ENCODE data around the gene ZNF132.
"Not testable (repeated sequence)": the region's sequence is repeated elsewhere in the genome, so short reads cannot be mapped to it uniquely, and the experiment has no call there.

Gene ZNF132

DNA sequence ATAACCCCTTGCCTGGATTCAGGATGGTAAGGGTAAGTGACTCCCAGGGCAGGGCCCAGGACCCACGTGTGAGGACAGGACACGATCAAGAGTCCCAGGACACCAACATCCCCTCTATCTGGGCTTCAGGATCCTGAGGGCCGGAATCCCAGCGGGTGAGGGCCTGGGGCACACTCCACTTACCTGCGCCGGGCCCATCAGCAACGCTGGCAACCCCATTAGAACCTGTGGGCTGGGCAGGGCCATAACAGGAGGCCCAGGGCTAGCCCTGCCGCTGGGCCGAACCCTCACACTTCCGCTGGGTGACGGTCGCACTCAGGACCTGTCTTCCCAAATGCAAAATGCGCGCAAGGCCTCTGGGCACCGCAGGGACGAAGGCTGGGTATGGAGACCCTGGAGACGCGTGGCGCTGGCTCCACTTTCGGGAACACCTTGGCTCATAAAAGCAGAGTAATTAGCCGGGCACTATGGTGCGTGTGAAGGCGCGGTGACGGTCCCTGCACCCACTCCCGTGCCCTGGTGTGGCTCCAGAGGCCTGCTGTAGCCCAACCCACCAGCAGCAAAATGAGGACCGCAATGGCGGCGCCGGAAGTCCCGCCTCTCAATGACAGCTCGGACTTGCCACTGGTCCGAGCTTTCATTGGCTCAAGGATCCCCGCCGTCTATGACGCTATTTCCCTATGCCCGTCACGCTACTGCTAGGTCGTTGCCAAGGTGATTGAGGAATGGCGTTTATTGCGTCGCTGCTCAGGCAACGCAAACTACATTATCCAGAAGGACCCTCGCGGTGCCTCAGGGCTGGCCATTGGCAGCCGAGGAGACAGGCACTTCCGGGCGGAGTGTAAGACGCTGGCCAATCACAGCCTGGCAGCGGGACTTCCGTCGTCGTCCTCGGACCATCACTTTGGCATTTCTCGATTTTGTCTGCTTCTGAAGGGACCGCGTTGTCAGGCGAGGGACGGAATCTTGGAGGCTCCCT is at the start of gene ZNF132:
ZNF132 (minus strand) TSS at position 578 of the 979 bp plus-strand sequence; CDS start at position 246, 332 bp downstream.
- no peaks in the 10 kb centered on the region for H3K27me3 ChIP-seq (ENCODE audit: control insufficient read depth in 5 of 5, insufficient read depth in 4 of 5, low read length in 5 of 5)
- peak within 1 kb of the TSS; percentile 63 to 79 (median 73) for H3K9ac ChIP-seq (ENCODE audit: low read length in 5 of 5)
- H3K27ac ChIP-seq (ENCODE audit: low read depth, low read length), result peak within 1 kb of the TSS; percentile 67
- H3K4me1 ChIP-seq (ENCODE audit: control insufficient read depth in 5 of 5, insufficient read depth in 5 of 5, low read length in 5 of 5), result peaks cover 3 to 20% (median 18%) of the 10 kb centered on the region in 5 donors
- peaks cover 11 to 30% (median 24%) of the 10 kb centered on the region in 5 donors for H3K36me3 ChIP-seq (ENCODE audit: control insufficient read depth in 5 of 5, insufficient read depth in 5 of 5, low read length in 5 of 5)
- H3K9me3 ChIP-seq (ENCODE audit: control insufficient read depth in 5 of 5, low read length in 5 of 5), result peaks cover 27 to 40% (median 32%) of the 10 kb centered on the region in 5 donors
- H3K4me3 ChIP-seq (ENCODE audit: low read depth in 1 of 5, low read length in 5 of 5), result peak within 1 kb of the TSS; percentile 87 to 99 (median 94)

DNA sequence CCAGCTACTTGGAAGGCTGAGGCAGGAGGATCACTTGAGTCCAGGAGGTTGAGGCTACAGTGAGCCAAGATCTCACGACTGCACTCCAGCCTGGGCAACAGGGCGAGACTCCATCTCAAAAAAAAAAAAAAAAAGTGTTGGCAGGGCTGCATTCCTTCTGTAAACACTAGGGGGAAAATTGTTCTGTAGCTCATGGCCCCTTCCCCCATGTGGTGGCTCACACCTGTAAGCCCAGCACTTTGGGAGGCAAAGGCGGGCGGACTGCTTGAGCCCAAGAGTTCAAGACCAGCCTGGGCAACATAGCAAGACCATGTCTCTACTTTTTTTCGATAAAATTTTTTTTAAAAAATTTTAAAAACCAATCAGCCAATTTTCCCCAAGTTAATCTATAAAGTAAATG is 44.4 kb upstream of the ZNF132 start:
- not testable (repeated sequence) for H3K9ac ChIP-seq (ENCODE audit: low read length in 5 of 5); H3K27me3 ChIP-seq (ENCODE audit: control insufficient read depth in 5 of 5, insufficient read depth in 4 of 5, low read length in 5 of 5); H3K9me3 ChIP-seq (ENCODE audit: control insufficient read depth in 5 of 5, low read length in 5 of 5); H3K27ac ChIP-seq (ENCODE audit: low read depth, low read length); H3K4me3 ChIP-seq (ENCODE audit: low read depth in 1 of 5, low read length in 5 of 5); H3K4me1 ChIP-seq (ENCODE audit: control insufficient read depth in 5 of 5, insufficient read depth in 5 of 5, low read length in 5 of 5)
- peaks cover 0 to 22% (median 17%) of the 10 kb centered on the region in 5 donors for H3K36me3 ChIP-seq (ENCODE audit: control insufficient read depth in 5 of 5, insufficient read depth in 5 of 5, low read length in 5 of 5)

DNA sequence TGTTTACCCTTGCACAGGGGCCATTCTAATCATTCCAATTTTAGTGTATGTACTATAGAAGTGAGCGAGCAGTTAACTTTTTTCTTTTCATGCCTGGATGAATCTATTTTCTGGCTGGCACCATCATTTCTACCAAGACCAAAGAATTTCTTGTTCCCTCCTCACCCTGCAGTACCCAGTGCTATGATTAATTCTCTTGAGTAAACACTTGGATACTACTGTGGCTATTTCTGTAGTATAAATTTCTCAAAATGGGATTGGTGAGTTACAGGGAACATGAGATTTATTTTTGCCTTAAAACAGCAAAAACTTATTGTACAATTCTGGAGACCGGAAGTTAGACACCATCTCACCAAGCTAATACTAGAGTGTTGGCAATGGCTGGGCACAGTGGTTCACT is 43.8 kb upstream of the ZNF132 start:
- H3K4me1 ChIP-seq (ENCODE audit: control insufficient read depth in 5 of 5, insufficient read depth in 5 of 5, low read length in 5 of 5), result no peaks in the 10 kb centered on the region
- no peaks in the 10 kb centered on the region for H3K27me3 ChIP-seq (ENCODE audit: control insufficient read depth in 5 of 5, insufficient read depth in 4 of 5, low read length in 5 of 5)
- H3K4me3 ChIP-seq (ENCODE audit: low read depth in 1 of 5, low read length in 5 of 5), result no peak overlapping the region
- no peak overlapping the region for H3K9ac ChIP-seq (ENCODE audit: low read length in 5 of 5)
- no peaks in the 10 kb centered on the region for H3K9me3 ChIP-seq (ENCODE audit: control insufficient read depth in 5 of 5, low read length in 5 of 5)
- H3K36me3 ChIP-seq (ENCODE audit: control insufficient read depth in 5 of 5, insufficient read depth in 5 of 5, low read length in 5 of 5), result peaks cover 0 to 28% (median 18%) of the 10 kb centered on the region in 5 donors
- H3K27ac ChIP-seq (ENCODE audit: low read depth, low read length), result no peak overlapping the region

DNA sequence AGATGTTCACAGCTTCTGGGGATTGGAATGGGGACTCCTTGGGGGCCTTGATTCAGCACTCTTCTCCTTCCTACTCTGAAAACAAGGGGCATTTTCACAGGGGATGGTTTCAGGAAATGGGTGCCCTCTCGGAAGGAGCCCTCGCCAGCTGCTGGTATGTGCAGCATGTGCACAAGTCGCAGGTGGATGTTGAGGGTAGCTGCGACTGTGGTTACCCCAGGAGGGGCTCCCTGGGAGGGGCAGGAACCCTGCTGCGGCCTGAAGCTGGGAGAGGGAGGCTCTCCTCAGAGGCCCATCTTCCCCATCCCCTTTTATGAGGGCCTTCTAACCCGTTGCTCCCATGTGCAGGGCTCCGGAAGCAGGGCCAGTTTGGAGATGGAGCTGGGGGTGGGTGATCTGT is 42.4 kb upstream of the ZNF132 start:
- peaks cover 0 to 34% (median 21%) of the 10 kb centered on the region in 5 donors for H3K36me3 ChIP-seq (ENCODE audit: control insufficient read depth in 5 of 5, insufficient read depth in 5 of 5, low read length in 5 of 5)
- H3K27ac ChIP-seq (ENCODE audit: low read depth, low read length), result no peak overlapping the region
- no peaks in the 10 kb centered on the region for H3K9me3 ChIP-seq (ENCODE audit: control insufficient read depth in 5 of 5, low read length in 5 of 5)
- no peaks in the 10 kb centered on the region for H3K27me3 ChIP-seq (ENCODE audit: control insufficient read depth in 5 of 5, insufficient read depth in 4 of 5, low read length in 5 of 5)
- peaks cover 0 to under 1% (median 0%) of the 10 kb centered on the region in 5 donors for H3K4me1 ChIP-seq (ENCODE audit: control insufficient read depth in 5 of 5, insufficient read depth in 5 of 5, low read length in 5 of 5)
- H3K4me3 ChIP-seq (ENCODE audit: low read depth in 1 of 5, low read length in 5 of 5), result no peak overlapping the region
- H3K9ac ChIP-seq (ENCODE audit: low read length in 5 of 5), result no peak overlapping the region

DNA sequence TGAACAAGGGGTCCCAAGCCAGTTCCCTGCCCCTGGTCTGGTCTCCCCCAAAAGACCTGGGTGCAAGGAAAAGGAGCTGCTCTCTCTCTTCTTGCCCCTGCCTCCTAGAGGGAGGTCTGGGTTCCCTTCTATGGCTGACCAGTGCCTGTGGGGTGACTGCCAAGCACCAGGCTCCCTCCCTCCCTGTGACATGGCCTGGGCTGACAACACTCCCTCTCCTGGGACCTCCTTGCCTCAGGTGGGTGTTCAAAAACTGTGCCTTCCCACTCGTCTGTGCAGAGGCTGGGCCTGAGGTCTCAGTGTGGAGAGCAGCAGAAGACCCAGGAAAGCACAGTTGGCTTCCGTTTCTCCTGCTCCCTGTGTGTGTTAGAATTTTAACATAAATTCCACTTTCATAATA is 40.9 kb upstream of the ZNF132 start:
- H3K9ac ChIP-seq (ENCODE audit: low read length in 5 of 5), result no peak overlapping the region
- no peak overlapping the region for H3K4me3 ChIP-seq (ENCODE audit: low read depth in 1 of 5, low read length in 5 of 5)
- no peak overlapping the region for H3K27ac ChIP-seq (ENCODE audit: low read depth, low read length)
- H3K27me3 ChIP-seq (ENCODE audit: control insufficient read depth in 5 of 5, insufficient read depth in 4 of 5, low read length in 5 of 5), result no peaks in the 10 kb centered on the region
- H3K36me3 ChIP-seq (ENCODE audit: control insufficient read depth in 5 of 5, insufficient read depth in 5 of 5, low read length in 5 of 5), result peaks cover 0 to 34% (median 21%) of the 10 kb centered on the region in 5 donors
- H3K4me1 ChIP-seq (ENCODE audit: control insufficient read depth in 5 of 5, insufficient read depth in 5 of 5, low read length in 5 of 5), result peaks cover 2 to 14% (median 9%) of the 10 kb centered on the region in 5 donors
- no peaks in the 10 kb centered on the region for H3K9me3 ChIP-seq (ENCODE audit: control insufficient read depth in 5 of 5, low read length in 5 of 5)

DNA sequence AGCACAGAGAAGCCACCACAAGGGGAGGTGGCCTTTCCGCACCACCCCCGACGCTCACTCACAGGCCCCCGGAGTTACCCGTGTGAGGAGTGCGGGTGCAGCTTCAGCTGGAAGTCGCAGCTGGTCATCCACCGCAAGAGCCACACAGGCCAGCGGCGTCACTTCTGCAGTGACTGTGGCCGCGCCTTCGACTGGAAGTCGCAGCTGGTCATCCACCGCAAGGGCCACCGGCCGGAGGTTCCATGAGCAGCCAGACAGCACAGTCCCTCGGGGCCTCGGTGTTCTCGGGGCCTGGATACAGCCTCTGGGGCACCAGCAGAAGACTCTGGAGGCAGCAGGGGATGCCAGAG is 40.5 kb upstream of the ZNF132 start:
- Histone ChIP-seq H3K4me3 (ENCODE audit: low read depth in 1 of 5, low read length in 5 of 5) (no peak overlapping the region), H3K9ac (ENCODE audit: low read length in 5 of 5) (no peak overlapping the region), H3K27ac (ENCODE audit: low read depth, low read length) (no peak overlapping the region), H3K27me3 (ENCODE audit: control insufficient read depth in 5 of 5, insufficient read depth in 4 of 5, low read length in 5 of 5) (no peaks in the 10 kb centered on the region), H3K9me3 (ENCODE audit: control insufficient read depth in 5 of 5, low read length in 5 of 5) (no peaks in the 10 kb centered on the region), H3K36me3 (ENCODE audit: control insufficient read depth in 5 of 5, insufficient read depth in 5 of 5, low read length in 5 of 5) (peaks cover 0 to 34% (median 21%) of the 10 kb centered on the region in 5 donors), H3K4me1 (ENCODE audit: control insufficient read depth in 5 of 5, insufficient read depth in 5 of 5, low read length in 5 of 5) (peaks cover 2 to 17% (median 11%) of the 10 kb centered on the region in 5 donors)

DNA sequence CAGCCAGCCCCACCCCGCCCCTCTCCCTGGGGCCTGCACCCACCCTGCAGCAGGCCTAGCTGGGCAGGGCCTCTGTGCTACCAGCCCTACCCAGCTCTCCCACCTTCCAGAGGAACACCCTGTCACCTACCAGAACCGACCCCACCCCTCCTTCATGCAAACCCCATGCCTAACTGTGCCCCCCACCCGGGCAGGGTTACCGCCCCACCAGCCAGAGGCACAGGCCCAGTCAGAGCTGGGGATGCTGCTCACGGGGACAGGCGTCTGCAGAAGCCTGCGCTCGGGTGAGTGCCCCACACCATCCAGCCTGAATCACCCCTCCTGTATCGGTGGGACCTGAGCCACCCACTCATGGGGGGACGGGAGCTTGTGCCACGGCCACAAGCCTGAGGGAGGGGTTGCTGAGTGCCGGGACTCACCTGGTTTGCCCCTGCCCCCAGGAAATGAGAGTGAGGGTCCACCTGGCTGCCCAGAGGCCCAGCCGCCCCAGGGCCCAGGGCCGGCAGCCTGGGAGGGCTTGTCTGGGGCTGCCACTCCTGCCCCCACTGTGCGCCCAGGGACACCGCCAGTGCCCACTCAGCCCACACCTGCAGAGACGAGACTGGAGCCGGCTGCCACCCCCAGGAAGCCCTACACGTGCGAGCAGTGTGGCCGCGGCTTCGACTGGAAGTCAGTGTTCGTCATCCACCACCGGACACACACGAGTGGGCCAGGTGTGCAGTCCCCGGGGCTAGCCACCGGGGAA is 40.0 kb upstream of the ZNF132 start:
- Histone ChIP-seq H3K4me1 (ENCODE audit: control insufficient read depth in 5 of 5, insufficient read depth in 5 of 5, low read length in 5 of 5) (peaks cover 4 to 23% (median 16%) of the 10 kb centered on the region in 5 donors), H3K9me3 (ENCODE audit: control insufficient read depth in 5 of 5, low read length in 5 of 5) (no peaks in the 10 kb centered on the region), H3K9ac (ENCODE audit: low read length in 5 of 5) (no peak overlapping the region), H3K4me3 (ENCODE audit: low read depth in 1 of 5, low read length in 5 of 5) (no peak overlapping the region), H3K27ac (ENCODE audit: low read depth, low read length) (no peak overlapping the region), H3K27me3 (ENCODE audit: control insufficient read depth in 5 of 5, insufficient read depth in 4 of 5, low read length in 5 of 5) (no peaks in the 10 kb centered on the region), H3K36me3 (ENCODE audit: control insufficient read depth in 5 of 5, insufficient read depth in 5 of 5, low read length in 5 of 5) (peaks cover 0 to 34% (median 21%) of the 10 kb centered on the region in 5 donors)

DNA sequence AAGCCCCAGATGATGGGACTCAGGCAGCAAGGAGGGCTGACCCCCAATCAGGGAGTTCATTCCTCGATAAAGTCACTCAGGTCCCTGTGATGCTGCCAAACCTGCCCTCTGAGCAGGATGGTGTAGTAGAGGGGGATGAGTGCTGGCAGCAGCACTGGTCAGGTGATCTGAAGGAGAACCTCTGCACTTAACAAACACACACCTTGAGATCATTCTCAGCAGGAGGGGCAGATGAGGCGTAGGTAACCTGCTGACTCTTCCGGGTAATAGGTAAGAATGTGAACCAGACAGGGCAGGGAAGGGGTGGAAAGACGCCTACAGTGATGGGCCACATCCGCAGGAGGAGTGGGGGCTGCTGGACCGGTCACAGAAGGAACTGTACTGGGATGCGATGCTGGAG is 39.4 kb upstream of the ZNF132 start:
- H3K4me1 ChIP-seq (ENCODE audit: control insufficient read depth in 5 of 5, insufficient read depth in 5 of 5, low read length in 5 of 5), result peaks cover 4 to 24% (median 19%) of the 10 kb centered on the region in 5 donors
- H3K27me3 ChIP-seq (ENCODE audit: control insufficient read depth in 5 of 5, insufficient read depth in 4 of 5, low read length in 5 of 5), result no peaks in the 10 kb centered on the region
- no peak overlapping the region for H3K4me3 ChIP-seq (ENCODE audit: low read depth in 1 of 5, low read length in 5 of 5)
- no peak overlapping the region for H3K9ac ChIP-seq (ENCODE audit: low read length in 5 of 5)
- H3K9me3 ChIP-seq (ENCODE audit: control insufficient read depth in 5 of 5, low read length in 5 of 5), result no peaks in the 10 kb centered on the region
- peaks cover 0 to 34% (median 21%) of the 10 kb centered on the region in 5 donors for H3K36me3 ChIP-seq (ENCODE audit: control insufficient read depth in 5 of 5, insufficient read depth in 5 of 5, low read length in 5 of 5)
- H3K27ac ChIP-seq (ENCODE audit: low read depth, low read length), result no peak overlapping the region

DNA sequence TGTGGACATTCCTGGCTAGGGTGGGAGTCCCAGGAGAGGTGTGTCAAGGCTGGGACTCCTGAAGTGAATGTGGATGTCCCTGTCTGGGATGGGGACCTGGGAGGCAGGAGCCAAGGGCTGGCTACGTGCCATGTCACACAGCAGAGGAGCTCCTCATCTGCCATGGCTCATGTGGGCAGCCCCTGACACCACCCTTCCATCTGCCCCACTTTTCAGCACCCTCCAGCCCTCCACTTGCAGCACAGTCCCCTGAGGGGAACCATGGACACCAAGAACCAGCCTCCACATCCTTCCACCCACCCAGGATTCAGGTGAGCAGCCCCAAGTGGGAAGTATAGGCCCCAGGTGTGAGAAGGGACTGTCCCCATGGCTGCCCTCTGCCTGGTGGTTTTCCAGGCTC is 37.9 kb upstream of the ZNF132 start:
- H3K27ac ChIP-seq (ENCODE audit: low read depth, low read length), result no peak overlapping the region
- no peaks in the 10 kb centered on the region for H3K9me3 ChIP-seq (ENCODE audit: control insufficient read depth in 5 of 5, low read length in 5 of 5)
- H3K36me3 ChIP-seq (ENCODE audit: control insufficient read depth in 5 of 5, insufficient read depth in 5 of 5, low read length in 5 of 5), result peaks cover 0 to 37% (median 29%) of the 10 kb centered on the region in 5 donors
- H3K27me3 ChIP-seq (ENCODE audit: control insufficient read depth in 5 of 5, insufficient read depth in 4 of 5, low read length in 5 of 5), result no peaks in the 10 kb centered on the region
- H3K4me1 ChIP-seq (ENCODE audit: control insufficient read depth in 5 of 5, insufficient read depth in 5 of 5, low read length in 5 of 5), result peaks cover 4 to 24% (median 19%) of the 10 kb centered on the region in 5 donors
- H3K9ac ChIP-seq (ENCODE audit: low read length in 5 of 5), result peak overlapping the region in 1 of 5 donors; percentile 29
- no peak overlapping the region for H3K4me3 ChIP-seq (ENCODE audit: low read depth in 1 of 5, low read length in 5 of 5)
